ENCODE measurements around the gene MED16.

DNA sequence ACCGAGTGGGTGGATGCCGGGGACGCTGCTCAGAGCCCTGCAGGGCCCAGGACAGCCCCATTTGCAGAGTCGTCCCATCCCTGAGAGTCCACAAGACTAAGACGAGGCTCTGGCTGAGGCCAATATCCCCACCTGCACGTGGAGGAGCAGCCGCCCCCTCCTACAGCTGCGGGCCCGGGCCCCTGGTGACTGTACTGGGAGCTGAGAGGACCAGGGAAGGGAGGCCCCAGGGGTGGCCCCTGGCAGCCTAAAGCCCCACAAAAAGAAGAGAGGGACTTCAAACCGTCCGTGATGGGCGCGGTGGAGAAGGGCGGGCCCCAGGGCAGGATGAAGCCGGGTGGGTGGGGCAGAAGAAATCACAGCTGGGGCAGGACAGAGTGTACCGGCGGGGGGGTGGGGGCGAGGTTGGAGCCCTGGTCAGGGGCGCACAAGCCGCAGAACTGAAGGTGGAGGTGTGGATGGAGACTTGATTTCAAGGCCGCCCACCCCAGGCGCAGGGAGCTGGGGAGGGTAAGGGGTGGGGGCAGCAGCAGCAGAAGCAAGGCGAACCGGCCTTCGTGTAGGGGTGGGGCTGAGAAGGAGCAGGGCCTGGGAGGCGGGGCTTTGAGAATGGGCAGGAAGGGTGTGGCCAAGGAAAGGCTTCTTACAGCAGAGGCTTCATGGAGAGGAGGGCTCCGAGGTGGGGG, 20.6 kb downstream of the MED16 start:
- TF ChIP-seq FOXM1 (IDR thresholded peaks at IDR 0.05; ENCODE audit: low read depth, low read length): no peak
- no peak for TF ChIP-seq FOXK2 (IDR thresholded peaks at IDR 0.05)
- no peak for TF ChIP-seq TAF1 (IDR thresholded peaks at IDR 0.05; ENCODE audit: borderline replicate concordance, low read depth, low read length)
- no peak for TF ChIP-seq EP300 (IDR thresholded peaks at IDR 0.05; ENCODE audit: borderline replicate concordance in 1 of 2, control insufficient read depth in 1 of 2, low read depth in 2 of 2, low read length in 2 of 2)
- no peak for TF ChIP-seq POLR2A (IDR thresholded peaks at IDR 0.05; ENCODE audit: low read depth, low read length)
- TF ChIP-seq CTCF (IDR thresholded peaks at IDR 0.05 in 2 of 3, conservative IDR thresholded peaks at IDR 0.05 in 1 of 3; ENCODE audit: control insufficient read depth in 2 of 3, extremely low read depth in 1 of 3, insufficient read depth in 1 of 3, low read depth in 3 of 3, low read length in 3 of 3): no peak
- TF ChIP-seq IKZF1 (conservative IDR thresholded peaks at IDR 0.05): no peak
- no peak for TF ChIP-seq POU2F2 (IDR thresholded peaks at IDR 0.05; ENCODE audit: borderline replicate concordance, low read depth, low read length)
- TF ChIP-seq RAD21 (IDR thresholded peaks at IDR 0.05; ENCODE audit: insufficient read depth, low read depth, low read length): no peak
